Omental fat pad (tissue), 4 donors: ENCODE results near the gene NUDT7. TPM values are rescaled to one million over a fixed set of nuclear protein-coding genes. Genes with fewer than 3 reads are reported as not detected.

ENCODE experiments used
- ATAC-seq: fragments of 150-250 bp; one replicate; pipeline ENCODE4 v1.9.1; 2016; ENCODE audit warnings: mild to moderate bottlenecking, moderate library complexity; ENCODE audit not compliant: low FRiP score
- DNase-seq: peaks from one replicate; pipeline ENCODE4 v3.0.0-alpha.2; 2019; ENCODE audit warnings: low spot score
- CTCF ChIP-seq, 3 donors: fragments of 450-650 bp; IDR thresholded peaks; one replicate each; pipeline ENCODE4 v1.5.1; 2016 to 2017; ENCODE audit warnings: antibody characterized with exemption in 3 of 3, mild to moderate bottlenecking in 3 of 3, moderate library complexity in 2 of 3
- total RNA-seq, 4 donors: library from RNA; depleted of rRNA; stranded (reverse); fragments of >200 nt; gene quantifications; one replicate each; pipeline ENCODE4 v1.1.0, GENCODE V29; 2016

NUDT7 gene
- total RNA-seq, 4 donors from 2014 or later, result 4.4 to 20.0 (median 12.4) TPM

GRCh38 chr16:77782694-77783093 lies 60.4 kb downstream of the NUDT7 start:
- ATAC-seq (no peak), DNase-seq (no peak)
- no peak for TF ChIP-seq CTCF (IDR thresholded peaks at IDR 0.05)

GRCh38 chr16:77784441-77785372 lies 62.4 kb downstream of the NUDT7 start:
- TF ChIP-seq CTCF (IDR thresholded peaks at IDR 0.05), result no peak
- ATAC-seq (no peak), DNase-seq (no peak)

DNA sequence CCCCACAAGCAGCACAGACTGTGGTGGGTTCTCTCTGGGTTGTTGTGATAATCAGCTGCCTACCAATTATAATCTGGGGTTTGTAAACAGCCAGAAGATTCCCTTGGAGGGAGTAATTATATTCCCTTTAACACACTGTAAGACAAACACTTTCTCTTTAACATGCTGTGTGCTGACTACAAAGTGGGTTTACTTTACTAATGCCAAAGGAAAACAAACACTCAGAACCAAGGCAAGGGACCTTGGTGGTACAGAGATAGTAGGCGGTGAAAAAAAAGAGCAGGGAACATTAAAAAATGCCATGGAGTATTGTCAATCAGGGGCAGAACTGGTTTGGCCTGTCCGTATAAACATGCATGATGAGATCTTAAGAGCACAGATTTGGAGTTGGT lies 63.1 kb downstream of the NUDT7 start:
- TF ChIP-seq CTCF (IDR thresholded peaks at IDR 0.05), result no peak
- DNase-seq, result no peak
- ATAC-seq, result no peak

DNA sequence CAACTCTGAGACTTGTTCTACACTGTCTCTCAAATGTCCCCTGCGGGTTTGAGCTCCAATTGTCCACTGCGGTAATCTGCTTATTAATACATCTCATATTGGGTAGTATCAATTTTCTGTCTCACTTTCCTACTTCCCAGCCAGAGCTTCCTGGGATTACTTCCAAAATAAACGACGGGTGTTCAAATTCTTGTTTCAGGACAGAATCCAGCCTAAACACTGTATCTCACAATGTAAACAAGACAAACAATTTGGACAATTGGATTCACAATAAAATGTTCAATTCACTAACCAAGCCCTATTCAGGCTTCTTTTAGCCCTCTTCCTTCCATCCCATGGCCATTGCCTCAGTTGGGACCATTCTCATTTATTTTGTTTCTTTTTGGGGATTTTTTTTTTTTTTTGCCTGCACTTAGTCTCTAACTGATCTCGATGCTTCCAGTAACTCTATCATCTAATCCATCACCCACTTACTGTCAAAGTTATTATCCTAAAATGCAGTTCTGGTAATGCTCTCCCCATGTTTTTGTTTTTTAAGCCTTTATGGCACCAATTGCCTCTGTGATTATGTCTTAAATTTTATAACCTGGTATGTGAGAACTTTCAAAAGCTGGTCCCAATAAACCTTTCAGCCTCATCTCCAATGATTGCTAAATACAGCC lies 64.0 kb downstream of the NUDT7 start:
- ATAC-seq (no peak), DNase-seq (no peak)
- TF ChIP-seq CTCF (IDR thresholded peaks at IDR 0.05), result no peak

DNA sequence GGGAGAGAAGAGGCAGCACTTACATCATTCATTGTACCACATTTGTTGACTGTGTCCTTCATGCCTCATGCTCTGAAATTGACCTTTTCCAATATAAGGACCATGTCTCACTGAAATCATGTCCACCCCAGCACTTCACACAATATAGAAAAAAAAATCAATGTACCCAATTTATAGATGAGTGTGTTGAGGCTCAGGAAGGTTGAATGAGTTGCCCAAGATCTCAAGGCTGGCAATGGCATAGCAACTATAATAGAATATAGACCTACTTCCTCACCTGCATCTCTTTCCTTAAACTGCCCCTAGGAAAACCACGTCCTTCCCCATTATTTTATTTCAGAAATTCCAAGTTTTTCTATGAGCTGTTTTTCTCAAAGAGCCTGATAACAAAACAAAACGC lies 65.1 kb downstream of the NUDT7 start:
- no peak for TF ChIP-seq CTCF (IDR thresholded peaks at IDR 0.05)
- ATAC-seq (no peak), DNase-seq (no peak)

GRCh38 chr16:77788181-77789084 lies 66.1 kb downstream of the NUDT7 start, which contains the start of gene VAT1L:
TSS of gene VAT1L (plus strand) at chr16:77788564. CDS start at chr16:77788683, 119 bp downstream.
- no peak for DNase-seq
- no peak for TF ChIP-seq CTCF (IDR thresholded peaks at IDR 0.05)
- peak; percentile 56 for ATAC-seq
